Osteoblast (primary cell): ENCODE results near the gene SNX21. TPM values are rescaled to one million over a fixed set of nuclear protein-coding genes. Genes with fewer than 3 reads are reported as not detected.

Experiments
- DNase-seq: peaks from one replicate; pipeline ENCODE4 v3.0.0; 2011; ENCODE audit warnings: low spot score, mixed read lengths; ENCODE audit not compliant: insufficient read length; ENCODE audit errors: missing footprints
- H2AFZ ChIP-seq: 2 replicates; pipeline ENCODE4 v1.6.0; 2011; ENCODE audit warnings: mild to moderate bottlenecking, low read length
- H3K27ac ChIP-seq: 2 replicates; pipeline ENCODE4 v1.5.1; 2011; ENCODE audit warnings: mild to moderate bottlenecking, low read depth, low read length, moderate library complexity
- H3K27me3 ChIP-seq: 2 replicates; pipeline ENCODE4 v1.6.0; 2012; ENCODE audit warnings: mild to moderate bottlenecking, control low read depth, inconsistent platforms, low read length, moderate library complexity; ENCODE audit not compliant: insufficient read depth
- H3K36me3 ChIP-seq: 2 replicates; pipeline ENCODE4 v1.5.1; 2011; ENCODE audit warnings: mild to moderate bottlenecking, low read length, control low read depth, moderate library complexity; ENCODE audit not compliant: insufficient read depth
- H3K4me1 ChIP-seq: 2 replicates; pipeline ENCODE4 v1.5.1; 2011; ENCODE audit warnings: mild to moderate bottlenecking, low read length, control low read depth, moderate library complexity; ENCODE audit not compliant: insufficient read depth
- H3K4me2 ChIP-seq: 2 replicates; pipeline ENCODE4 v1.6.0; 2011; ENCODE audit warnings: mild to moderate bottlenecking, low read length; ENCODE audit not compliant: insufficient read depth
- H3K4me3 ChIP-seq: fragments of 200-600 bp; sonication (generic); 3 replicates; pipeline ENCODE4 v1.5.1; 2012; ENCODE audit warnings: mild to moderate bottlenecking, low read length, inconsistent platforms; ENCODE audit not compliant: insufficient read depth
- H3K79me2 ChIP-seq: 2 replicates; pipeline ENCODE4 v1.6.0; 2012; ENCODE audit warnings: mild to moderate bottlenecking, low read length, control low read depth, inconsistent platforms; ENCODE audit not compliant: insufficient read depth
- H3K9me3 ChIP-seq: 2 replicates; pipeline ENCODE4 v1.5.1; 2011; ENCODE audit warnings: low read depth, low read length, control low read depth
- H4K20me1 ChIP-seq: 2 replicates; pipeline ENCODE4 v1.6.0; 2012; ENCODE audit warnings: mild to moderate bottlenecking, low read length, control low read depth; ENCODE audit not compliant: insufficient read depth
- total RNA-seq: library from RNA; depleted of rRNA; stranded (reverse); fragments of >200 nt; gene quantifications from 2 replicates; pipeline ENCODE4 v1.2.3, GENCODE V29; 2012
- TF ChIP-seq, protein P1 (sequence below): IDR thresholded peaks from 2 replicates; pipeline ENCODE4 v1.5.1; 2011; ENCODE audit warnings: mild to moderate bottlenecking, low read depth, low read length, moderate library complexity; ENCODE audit errors: extremely low read depth

Gene SNX21
- total RNA-seq, 1 donor = 101 TPM

DNA sequence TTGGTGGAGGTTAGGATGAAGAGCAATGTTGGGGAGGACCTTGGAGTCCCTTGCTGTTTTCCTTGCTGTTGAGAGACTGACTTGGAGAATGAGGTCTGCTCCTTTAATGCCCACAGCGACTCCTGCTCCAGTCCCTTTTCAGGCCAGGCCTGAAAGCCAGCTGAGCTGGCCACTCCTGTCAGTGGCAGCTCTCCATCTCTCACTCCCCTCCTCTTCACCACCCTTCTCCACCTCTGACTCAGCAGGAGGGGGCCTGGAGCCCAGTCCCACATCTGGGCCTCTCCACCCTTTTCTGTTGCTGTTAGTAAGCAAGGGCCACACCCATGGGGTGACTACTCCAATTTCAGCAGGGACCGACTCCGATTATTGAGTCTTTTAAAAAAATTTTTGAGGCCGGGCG, 2.2 kb downstream of the SNX21 start:
- peak; percentile 97 for DNase-seq
- Histone ChIP-seq H3K79me2 (peaks cover 21% of the 10 kb centered on the region), H3K36me3 (peaks cover 15% of the 10 kb centered on the region), H3K27ac (peak overlapping the region; percentile 69), H3K9me3 (no peaks in the 10 kb centered on the region), H3K4me3 (peak overlapping the region; percentile 84), H3K27me3 (no peaks in the 10 kb centered on the region), H4K20me1 (peaks cover 13% of the 10 kb centered on the region), H2AFZ (no peak overlapping the region), H3K4me2 (peak overlapping the region; percentile 96), H3K4me1 (peaks cover 33% of the 10 kb centered on the region)
- TF ChIP-seq, protein P1, sequence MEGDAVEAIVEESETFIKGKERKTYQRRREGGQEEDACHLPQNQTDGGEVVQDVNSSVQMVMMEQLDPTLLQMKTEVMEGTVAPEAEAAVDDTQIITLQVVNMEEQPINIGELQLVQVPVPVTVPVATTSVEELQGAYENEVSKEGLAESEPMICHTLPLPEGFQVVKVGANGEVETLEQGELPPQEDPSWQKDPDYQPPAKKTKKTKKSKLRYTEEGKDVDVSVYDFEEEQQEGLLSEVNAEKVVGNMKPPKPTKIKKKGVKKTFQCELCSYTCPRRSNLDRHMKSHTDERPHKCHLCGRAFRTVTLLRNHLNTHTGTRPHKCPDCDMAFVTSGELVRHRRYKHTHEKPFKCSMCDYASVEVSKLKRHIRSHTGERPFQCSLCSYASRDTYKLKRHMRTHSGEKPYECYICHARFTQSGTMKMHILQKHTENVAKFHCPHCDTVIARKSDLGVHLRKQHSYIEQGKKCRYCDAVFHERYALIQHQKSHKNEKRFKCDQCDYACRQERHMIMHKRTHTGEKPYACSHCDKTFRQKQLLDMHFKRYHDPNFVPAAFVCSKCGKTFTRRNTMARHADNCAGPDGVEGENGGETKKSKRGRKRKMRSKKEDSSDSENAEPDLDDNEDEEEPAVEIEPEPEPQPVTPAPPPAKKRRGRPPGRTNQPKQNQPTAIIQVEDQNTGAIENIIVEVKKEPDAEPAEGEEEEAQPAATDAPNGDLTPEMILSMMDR = no peak

DNA sequence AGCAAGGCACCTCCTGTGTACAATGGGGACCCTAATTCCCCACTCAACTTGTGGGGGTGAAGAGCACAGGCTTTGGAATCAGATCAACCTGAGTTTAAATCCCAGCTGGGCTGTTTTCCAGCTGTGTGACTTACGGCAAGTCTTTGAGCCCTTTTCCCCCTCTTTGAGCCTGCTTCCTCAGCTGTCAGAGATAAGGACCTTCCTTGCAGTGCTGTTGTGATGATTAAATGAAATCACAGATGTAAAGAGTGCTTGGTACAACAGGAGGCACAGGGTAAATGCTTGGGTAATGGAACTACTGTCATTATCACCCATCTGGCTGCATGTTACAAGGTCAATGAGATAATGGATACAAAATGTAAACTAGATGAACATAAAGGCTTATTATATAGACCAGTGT, 3.2 kb downstream of the SNX21 start:
- H3K36me3 ChIP-seq = peaks cover 25% of the 10 kb centered on the region
- H3K4me3 ChIP-seq = no peak overlapping the region
- H3K27ac ChIP-seq = no peak overlapping the region

DNA sequence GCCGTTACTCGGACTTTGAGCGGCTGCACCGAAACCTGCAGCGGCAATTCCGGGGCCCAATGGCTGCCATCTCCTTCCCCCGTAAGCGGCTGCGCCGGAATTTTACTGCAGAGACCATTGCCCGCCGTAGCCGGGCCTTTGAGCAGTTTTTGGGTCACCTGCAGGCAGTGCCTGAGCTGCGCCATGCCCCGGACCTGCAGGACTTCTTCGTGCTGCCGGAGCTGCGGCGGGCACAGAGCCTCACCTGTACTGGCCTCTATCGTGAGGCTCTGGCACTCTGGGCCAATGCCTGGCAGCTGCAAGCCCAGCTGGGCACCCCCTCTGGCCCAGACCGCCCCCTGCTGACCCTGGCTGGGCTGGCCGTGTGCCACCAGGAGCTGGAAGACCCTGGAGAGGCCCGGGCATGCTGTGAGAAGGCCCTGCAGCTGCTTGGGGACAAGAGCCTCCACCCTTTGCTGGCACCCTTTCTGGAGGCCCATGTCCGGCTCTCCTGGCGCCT, 7.2 kb downstream of the SNX21 start:
- Histone ChIP-seq H4K20me1 (peaks cover 15% of the 10 kb centered on the region), H3K4me3 (no peak overlapping the region), H3K27ac (no peak overlapping the region), H2AFZ (no peak overlapping the region), H3K9me3 (no peaks in the 10 kb centered on the region), H3K36me3 (peaks cover 55% of the 10 kb centered on the region), H3K27me3 (no peaks in the 10 kb centered on the region), H3K4me2 (no peak overlapping the region), H3K79me2 (peaks cover 3% of the 10 kb centered on the region), H3K4me1 (peaks cover 19% of the 10 kb centered on the region)
- TF ChIP-seq, protein P1 = no peak
- no peak for DNase-seq

More for the DNA sequence above, 3.2 kb downstream of the SNX21 start:
- TF ChIP-seq, protein P1 = no peak
- H3K4me2 ChIP-seq = peak overlapping the region; percentile 32
- no peaks in the 10 kb centered on the region for H3K9me3 ChIP-seq
- peaks cover 33% of the 10 kb centered on the region for H3K4me1 ChIP-seq
- H3K79me2 ChIP-seq = peaks cover 21% of the 10 kb centered on the region
- DNase-seq = no peak
- H3K27me3 ChIP-seq = no peaks in the 10 kb centered on the region
- no peak overlapping the region for H2AFZ ChIP-seq
- H4K20me1 ChIP-seq = peaks cover 13% of the 10 kb centered on the region

DNA sequence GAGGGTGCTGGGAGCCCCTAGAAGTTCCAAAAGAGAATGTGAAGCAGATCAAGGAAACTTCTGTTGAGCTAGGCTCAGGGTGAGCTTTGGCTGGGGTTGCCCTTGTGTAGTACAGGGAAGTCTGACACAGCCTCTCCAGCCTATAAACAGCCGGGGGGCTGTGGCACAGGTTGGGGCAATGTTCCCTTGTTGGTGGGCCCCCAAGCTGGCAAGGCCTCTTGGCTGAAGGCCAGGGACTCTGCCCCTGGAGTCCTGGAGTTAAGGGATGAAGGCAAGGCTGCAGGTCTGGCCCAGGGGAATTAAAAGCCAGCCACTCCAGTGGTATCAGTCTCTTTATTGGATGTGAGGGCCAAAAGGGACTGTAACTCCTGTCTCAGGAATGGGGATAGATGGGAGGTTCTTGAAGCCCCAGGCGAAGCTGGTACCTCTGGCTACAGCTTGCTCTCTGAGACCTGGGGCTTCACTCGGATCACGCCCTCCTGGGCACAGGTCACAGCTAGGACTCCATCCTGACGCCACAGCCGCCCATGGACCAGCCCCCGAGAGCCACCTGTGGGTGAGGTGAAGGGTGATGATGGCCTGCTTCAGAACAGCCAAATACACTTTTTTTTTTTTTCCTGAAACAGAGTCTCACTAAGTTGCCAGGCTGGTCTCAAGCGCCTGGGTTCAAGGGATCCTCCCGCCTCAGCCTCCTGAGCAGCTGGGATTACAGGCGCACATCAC, 8.0 kb downstream of the SNX21 start:
- peaks cover 60% of the 10 kb centered on the region for H3K36me3 ChIP-seq
- H3K4me2 ChIP-seq = no peak overlapping the region
- peaks cover 2% of the 10 kb centered on the region for H3K79me2 ChIP-seq
- TF ChIP-seq, protein P1 = no peak
- no peaks in the 10 kb centered on the region for H3K27me3 ChIP-seq
- no peak for DNase-seq
- no peak overlapping the region for H2AFZ ChIP-seq
- peaks cover 14% of the 10 kb centered on the region for H4K20me1 ChIP-seq
- H3K4me1 ChIP-seq = peaks cover 15% of the 10 kb centered on the region
- H3K9me3 ChIP-seq = no peaks in the 10 kb centered on the region
- H3K4me3 ChIP-seq = no peak overlapping the region
- H3K27ac ChIP-seq = no peak overlapping the region
